Astrocyte of the hippocampus (primary cell): ENCODE results near the gene DZIP3.

Source experiments
- DNase-seq: peaks from one replicate; pipeline ENCODE4 v3.0.0; 2011; ENCODE audit warnings: low read depth, low spot score

DZIP3 gene, protein sequence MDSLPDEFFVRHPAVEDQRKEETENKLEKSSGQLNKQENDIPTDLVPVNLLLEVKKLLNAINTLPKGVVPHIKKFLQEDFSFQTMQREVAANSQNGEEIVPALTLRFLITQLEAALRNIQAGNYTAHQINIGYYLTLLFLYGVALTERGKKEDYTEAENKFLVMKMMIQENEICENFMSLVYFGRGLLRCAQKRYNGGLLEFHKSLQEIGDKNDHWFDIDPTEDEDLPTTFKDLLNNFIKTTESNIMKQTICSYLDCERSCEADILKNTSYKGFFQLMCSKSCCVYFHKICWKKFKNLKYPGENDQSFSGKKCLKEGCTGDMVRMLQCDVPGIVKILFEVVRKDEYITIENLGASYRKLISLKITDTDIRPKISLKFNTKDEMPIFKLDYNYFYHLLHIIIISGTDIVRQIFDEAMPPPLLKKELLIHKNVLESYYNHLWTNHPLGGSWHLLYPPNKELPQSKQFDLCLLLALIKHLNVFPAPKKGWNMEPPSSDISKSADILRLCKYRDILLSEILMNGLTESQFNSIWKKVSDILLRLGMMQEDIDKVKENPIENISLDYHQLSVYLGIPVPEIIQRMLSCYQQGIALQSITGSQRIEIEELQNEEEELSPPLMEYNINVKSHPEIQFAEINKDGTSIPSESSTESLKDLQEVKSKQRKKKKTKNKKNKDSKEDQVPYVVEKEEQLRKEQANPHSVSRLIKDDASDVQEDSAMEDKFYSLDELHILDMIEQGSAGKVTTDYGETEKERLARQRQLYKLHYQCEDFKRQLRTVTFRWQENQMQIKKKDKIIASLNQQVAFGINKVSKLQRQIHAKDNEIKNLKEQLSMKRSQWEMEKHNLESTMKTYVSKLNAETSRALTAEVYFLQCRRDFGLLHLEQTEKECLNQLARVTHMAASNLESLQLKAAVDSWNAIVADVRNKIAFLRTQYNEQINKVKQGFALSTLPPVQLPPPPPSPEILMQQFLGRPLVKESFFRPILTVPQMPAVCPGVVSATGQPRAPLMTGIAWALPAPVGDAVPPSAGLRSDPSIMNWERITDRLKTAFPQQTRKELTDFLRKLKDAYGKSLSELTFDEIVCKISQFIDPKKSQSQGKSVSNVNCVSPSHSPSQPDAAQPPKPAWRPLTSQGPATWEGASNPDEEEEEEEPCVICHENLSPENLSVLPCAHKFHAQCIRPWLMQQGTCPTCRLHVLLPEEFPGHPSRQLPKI

DNA sequence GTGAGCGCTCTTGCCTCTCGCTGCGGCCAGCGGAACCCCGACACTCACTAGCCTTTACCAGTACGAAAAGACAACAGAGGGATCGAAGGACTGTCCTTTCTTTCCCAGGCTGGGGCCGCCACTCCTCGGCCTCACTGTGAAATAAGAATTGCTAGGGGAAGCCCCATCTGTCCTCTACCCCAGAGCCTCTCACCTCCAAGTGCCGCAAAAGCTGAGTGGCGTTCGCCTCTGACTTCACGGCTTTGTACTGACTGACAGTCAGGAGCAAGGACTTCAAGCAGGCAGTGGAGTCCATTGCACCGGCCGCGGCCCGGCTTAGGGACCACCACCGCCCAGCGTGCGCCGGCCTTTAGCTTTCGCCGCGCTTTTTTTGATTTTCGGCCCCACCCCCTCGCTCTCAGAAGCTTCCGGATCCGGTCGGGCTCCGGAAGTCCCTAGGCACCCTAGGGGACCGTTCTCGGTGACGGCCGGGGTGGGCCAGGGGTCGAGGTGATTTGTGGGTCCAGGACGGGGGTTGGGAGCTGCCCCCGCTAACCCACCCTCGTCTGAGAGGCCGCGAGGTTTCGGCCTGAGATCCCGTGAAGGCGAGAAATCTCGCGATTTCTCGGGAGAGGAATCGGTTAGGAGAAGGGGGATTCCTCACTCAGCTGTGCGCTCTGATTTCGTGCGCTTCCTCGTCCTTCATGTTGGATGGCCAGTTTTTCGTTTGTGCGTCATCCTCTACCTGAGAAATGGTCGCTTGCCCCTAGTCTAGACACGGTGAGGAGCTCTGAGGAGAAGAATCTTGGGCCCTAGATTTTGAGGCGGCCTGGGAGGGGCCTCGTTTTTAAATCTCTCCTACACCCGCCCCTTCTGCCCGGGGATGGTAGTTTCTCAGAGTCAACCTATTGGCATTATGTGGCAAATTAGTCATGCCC is at the start of gene DZIP3, which contains the start of gene CIP2A:
Gene DZIP3, plus strand, starts transcription at position 642 of the 917 bp plus-strand sequence. CDS start 15,685 bp downstream, outside the sequence.
Gene CIP2A, minus strand, starts transcription at position 358 of the 917 bp plus-strand sequence. Its CDS starts 63 bp downstream, at position 295.
- DNase-seq = peak; percentile 98

DNA sequence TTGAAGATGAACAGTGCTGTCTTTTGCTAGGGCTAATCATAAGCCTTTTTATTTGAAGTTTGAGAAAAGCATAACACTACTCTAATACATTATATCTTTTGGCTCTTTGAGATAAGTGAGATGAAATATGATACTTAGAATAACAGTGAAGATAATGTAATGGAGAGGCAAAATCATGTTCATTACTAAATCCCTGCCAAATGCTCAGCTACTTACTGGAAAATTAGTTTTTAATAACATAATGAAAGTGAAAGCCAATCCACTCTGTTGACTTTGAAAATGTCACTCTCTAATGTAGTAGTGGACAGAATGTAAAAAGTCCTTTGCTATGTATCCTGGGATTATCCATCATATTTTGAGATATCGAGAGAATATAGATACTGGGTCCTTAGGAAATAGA is 43.3 kb upstream of the DZIP3 start:
- no peak for DNase-seq

DNA sequence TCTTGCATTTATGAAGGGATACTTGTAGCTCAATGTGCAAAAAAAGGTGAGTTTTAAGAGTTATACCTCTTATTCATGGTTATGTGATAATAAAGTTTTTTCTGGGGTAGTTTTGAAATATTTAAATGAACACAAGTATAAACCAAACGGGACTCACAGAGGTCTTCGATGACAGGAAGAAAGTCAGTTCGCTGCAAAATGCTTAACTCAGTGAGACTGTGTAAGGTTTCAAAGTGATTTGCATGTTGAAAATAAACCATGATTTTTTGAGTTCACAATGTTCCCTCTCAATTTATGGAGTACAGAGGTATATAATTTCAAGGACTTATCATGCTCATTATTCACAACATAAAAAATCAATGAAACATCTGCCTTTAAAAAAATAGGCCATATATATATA is 42.8 kb upstream of the DZIP3 start:
- no peak for DNase-seq

DNA sequence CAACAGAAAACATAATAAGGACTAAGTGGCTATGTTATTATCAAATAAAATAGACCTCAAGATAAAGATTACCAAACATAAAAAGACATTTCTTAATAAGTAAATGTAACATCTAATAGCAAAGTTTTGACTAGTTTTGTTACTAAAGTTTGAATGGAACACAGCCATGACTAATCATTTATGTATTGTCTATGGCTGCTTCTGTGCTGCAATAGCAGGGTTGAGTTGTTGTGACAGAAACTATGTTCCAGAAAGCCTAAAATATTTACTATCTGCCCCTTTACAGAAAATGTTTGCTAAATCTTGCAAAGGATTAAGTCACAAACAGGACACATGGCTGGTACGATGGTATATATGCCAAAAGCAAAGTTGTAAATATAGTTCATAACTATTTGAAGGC is 41.2 kb upstream of the DZIP3 start:
- DNase-seq = no peak

DNA sequence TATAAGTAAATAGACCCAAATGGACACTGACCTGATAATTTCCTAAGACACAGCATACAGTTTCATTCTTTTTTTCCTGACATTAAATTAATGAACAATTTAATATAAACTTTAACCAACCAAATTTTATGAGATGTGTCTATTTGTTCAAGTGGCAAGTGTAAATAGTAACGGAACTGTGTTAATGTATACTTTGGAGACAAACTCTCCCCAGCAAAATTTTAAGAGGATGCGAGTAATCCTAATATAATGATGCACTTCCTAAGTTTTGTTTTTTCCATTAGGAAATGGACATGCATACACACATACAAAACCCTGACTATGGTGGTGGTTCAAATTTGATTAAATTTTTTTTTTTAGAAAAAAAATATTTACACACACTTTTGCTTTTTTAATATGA is 40.6 kb upstream of the DZIP3 start:
- DNase-seq = no peak

DNA sequence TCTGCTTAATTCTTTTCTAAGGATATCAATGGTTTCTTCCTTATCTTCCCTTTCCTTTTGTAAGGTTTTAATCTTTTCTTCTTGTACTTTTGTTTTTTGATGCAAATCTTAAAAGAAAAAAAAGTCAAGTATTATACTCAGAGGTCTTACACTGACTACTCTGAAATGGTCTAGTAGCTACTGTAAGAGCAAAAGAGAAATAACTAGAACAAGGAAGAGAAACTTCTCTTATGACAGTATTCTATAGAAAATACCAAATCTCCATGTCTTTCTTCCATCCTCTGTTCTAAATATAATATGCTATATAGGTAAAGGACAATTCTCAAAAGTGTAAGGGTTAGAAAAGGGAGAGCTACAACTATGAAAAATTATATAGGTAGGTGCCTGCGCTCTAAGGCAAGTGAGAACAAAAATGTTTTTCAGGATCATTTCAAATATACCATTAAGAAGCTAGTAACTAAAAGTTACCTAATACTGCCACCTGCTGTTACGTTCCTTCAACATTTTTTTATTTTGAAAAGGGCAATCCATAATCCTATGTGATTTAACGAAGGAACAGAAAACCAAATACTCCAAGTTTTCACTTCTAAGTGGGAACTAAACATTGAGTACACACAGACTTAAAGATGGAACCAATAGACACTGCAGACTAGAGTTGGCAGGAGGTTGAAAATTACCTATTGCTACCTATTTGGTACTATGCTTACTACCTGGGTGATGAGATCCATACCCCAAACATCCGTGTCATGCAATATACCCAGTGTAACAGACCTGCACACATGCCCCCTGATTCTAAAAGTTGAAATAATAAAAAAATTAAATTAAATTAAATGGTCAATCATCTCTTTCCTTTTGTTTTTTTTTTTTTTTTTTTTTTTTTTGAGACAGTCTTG is 37.0 kb upstream of the DZIP3 start:
- peak; percentile 63 for DNase-seq

DNA sequence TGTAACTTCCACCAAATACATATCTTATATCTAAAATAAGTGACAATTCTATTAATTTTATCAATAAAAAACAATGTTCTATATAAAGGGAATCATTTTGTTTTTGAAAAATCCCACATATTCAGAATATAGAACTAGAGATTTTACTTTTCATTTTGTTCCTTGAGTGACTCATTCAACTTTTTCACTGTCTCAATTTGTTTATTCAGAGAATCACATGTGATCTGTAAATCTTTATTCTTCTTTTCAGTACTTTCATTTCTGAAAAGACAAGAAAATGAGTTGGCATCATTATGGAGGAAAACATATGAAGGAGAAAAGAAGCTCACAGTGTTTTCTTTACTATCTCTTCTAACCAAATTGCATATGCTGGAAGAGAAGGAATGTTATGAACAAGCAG is 35.3 kb upstream of the DZIP3 start:
- DNase-seq = no peak

DNA sequence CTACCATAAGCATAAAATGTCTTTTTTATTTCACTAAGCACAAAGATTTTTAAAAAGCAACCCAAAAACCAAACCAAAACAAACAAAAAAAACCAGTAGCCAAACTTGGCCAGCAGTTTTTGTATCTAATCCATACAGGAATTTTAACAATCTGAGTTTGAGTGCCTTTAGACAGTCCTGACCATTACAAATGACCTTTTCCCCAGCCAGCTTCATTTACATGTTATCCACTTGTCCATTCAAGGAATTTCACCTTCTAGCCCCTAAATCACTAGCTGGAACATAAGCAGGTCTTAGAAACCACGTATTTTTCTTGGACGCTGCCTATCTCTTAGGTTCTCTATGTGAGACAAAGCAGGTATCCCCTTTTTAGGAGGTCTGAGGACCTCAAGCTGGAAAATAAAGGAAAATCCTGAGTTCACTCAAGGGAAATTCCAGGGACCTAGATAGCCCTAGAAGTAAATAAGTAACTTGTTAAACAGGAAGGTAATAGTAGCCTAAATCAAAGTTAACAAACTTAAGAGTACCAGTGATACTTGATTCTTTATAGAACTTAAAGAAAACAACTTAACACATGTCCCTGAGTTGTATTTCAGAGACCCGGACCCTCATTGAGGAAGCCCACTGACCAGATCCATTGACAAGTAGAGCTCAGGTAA is 34.5 kb upstream of the DZIP3 start:
- peak; percentile 74 for DNase-seq

DNA sequence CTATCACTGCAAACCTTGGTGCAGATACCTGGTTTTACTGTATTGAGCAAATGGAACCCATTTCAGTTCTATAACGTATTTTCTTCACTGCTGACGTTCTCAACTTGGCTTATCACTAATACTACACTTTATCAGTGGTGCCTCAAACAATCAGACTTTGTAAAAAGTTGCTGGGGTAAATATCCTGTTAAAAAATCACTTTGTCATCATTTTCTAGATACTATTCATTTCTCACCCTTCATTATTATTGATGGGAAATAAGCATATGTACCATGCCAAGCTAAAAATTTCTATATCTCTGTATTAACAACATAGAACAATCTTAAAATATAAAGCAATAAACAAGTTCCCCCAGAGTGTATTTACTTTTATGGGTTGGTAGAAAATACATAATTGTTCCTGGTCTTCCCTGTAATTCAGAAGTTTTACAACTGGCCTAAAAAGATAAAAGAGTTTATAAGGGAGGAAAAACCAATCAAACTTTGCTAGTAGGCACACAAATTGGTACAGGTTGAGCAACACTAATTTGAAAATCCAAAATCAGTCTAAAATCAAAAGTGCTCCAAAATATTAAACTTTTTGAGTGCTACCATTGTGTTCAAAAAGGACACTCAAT is 33.4 kb upstream of the DZIP3 start:
- no peak for DNase-seq

DNA sequence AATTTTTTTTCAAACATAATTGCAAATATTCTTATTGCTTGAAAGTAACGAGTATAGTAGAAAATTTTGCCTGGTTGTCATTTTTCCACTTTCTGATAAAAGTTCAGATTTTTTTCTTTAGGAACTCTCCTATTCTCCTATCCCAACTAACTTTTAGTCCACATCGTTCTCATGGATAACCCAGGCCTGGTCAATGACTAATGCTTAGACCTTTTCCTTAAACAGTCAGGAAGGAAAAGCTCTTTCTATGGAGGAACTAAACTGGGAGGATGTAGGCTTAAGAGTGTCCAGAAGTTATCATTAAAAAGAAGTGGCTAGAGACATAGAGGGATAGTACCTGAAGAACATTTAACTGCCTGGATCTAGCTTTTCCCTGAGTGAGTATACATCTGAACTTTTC is 27.0 kb upstream of the DZIP3 start:
- no peak for DNase-seq

DNA sequence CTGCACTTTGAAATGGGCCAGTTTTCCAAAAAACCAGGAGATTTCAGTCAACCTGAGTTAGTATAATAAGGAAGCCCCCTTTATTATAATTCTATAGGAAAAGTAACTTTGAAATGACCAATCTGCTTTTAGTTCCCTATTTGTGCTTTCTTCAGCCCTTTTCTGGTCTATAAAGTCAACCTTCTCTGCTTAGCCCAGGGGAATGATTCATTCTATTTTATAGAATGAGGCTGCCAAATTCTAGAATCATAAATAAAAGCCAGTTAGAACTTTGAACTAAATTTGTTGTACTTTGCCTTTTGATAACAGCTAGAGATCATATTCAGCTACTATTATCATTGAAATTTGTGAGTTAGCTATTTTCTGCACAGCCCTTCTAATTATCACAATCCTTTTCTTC is 25.0 kb upstream of the DZIP3 start:
- no peak for DNase-seq

DNA sequence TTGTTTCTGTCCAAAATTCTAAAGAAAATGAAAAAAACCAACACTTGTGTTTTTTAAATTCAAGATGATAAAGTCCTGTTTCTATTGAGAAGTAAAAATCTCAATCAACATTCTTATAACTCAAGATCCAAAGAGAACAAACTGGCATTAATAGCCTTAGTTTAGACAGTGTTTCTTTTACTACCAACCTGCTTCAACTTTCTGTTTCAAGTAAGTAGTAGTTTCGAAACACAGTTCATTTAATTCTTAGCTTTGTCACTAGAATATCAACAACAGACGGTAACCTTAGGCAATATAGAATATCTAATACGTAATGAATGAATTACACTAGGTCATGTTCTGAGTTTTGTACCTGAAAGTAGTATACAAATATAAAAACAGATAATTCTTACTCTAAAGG is 24.0 kb upstream of the DZIP3 start:
- no peak for DNase-seq

DNA sequence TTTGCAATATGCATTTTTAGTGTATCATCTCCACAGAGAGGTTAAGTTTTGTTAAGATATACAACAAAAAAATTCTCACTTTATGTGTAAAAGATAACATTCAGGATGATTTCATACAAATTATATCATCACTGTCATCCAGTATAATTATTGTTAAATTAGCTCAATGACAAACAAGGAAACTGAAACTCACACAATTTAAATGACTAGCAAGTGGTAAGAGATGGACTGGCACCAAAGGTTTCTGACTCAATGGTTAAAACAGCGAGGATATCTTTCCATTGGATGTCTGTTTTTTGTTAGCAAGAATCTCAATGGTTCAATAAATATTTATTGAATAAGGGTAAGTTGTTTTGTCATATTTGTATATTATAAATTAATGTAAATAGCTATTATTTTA is 22.9 kb upstream of the DZIP3 start:
- DNase-seq = no peak

DNA sequence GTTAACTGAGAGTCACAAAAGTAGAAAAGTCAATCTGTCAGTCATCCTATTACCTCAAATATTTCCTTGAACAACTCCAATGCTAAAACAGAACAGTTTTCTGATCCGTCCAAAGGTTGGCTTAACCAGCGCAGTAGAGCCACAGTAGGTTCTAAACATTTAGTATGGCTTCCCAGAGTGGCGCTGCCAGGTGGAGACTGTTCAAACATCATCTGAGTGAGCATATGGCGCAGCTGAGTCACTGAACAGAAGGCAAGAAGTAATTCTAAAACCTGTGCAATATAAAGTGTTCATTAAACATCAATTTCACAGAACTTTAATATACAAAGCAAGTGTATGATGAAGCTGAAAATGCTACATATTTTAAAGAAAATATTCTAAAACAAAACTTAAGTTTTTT is 20.2 kb upstream of the DZIP3 start:
- DNase-seq = no peak

DNA sequence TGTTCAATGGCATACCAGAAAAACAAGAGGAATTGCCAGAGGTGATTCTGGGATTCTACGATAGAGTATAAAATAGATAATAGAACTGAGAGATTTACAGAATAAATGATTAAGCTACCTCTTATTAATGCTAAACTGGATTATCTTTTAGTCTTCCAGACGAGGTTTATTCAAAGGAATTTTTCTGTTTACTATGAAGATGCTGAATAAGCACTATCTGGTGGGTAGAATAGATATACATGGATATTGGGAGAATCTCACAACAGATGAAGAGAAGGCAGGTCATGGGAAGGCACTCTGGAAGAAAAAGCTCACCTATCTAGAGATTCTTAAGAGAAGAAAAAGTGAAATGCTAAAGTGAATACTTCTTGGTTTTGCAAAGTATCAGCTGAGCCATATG is 11.5 kb upstream of the DZIP3 start:
- DNase-seq = no peak

DNA sequence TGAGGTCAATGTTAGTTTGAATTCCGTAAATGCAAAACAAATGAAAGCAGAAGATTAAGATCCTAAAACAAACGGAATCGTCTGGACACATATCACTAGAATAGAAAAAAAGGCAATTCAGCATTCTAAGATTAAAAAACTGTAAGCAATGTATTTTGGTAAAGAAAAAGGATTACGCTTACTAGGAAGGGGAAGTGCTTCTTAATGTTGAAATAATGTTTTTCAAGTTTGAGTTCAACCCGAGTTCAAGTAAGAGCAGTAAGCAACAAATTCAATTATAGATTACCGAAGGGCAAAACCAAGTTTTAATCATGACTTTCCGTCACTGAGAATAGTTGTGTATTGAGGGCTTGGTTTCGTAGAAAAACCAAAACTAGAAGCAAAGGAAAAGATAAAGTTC is 921 bp upstream of the DZIP3 start:
- DNase-seq = no peak

DNA sequence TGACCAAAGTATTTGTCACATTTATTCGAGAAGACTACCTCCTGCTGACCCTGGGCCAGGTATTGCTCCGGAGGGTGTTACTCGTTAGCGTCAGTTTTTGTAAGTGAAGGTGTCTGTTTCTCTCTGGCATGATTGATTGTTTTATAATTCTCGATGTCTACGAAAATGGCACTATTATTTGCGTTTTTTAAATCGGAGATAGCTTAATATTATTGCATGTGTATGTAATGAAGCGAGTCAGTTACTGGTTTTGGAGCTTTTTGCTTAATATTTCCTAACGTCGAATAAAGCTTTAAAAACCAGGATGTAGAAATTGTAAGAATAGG is 439 bp downstream of the DZIP3 start:
- no peak for DNase-seq

DNA sequence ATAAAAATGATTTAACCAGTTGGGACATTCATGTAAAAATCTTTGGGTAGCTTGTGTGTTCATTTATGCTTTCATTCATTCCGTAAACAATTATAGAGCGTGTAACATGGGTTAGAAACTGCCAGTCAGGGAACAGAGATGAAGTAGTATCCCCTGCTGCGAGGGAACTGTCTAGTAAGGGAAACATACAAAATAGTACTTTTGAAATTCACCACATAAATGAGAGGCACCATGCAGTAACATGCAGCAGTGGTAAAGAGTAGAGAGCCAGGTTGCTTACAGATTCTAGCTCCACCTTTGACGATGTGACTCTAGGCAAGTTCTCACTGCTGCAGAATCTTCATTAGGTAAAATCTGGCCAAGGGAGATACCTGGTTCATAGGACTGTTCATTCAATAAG is 938 bp downstream of the DZIP3 start:
- DNase-seq = peak; percentile 28

DNA sequence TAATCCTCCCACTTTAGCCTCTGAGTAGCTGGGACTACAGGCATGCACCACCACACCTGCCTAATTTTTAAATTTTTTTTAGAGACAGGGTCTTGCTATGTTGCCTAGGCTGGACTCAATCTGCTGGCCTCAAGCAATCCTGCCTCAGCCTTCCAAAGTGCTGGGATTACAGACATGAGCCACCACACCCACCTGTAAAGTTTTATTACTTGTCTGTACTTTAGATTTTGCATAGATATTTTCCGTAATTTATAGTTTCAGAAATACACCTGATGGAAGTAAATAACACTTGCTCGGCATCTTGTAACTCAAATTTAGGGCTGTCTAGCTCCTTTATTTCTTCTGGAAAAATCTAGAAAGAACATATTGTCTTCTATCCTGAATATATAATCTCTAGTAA is 5.8 kb downstream of the DZIP3 start:
- no peak for DNase-seq
